Fibroblast of the aortic adventitia (primary cell): ENCODE results near the gene SLC7A4. TPM values are rescaled to one million over a fixed set of nuclear protein-coding genes. Genes with fewer than 3 reads are reported as not detected.

Source experiments
- DNase-seq: peaks from one replicate; pipeline ENCODE4 v3.0.0-alpha.2; 2010; ENCODE audit warnings: low read depth
- H3K4me3 ChIP-seq: 2 replicates; pipeline ENCODE4 v1.5.1; 2011; ENCODE audit warnings: low read depth, mild to moderate bottlenecking, control low read depth, low read length, moderate library complexity
- CTCF ChIP-seq: IDR thresholded peaks from 2 replicates; pipeline ENCODE4 v1.5.1; 2011; ENCODE audit warnings: mild to moderate bottlenecking, low read length, control low read depth, inconsistent platforms; ENCODE audit not compliant: insufficient read depth
- total RNA-seq: library from RNA; depleted of rRNA; stranded (reverse); fragments of >200 nt; gene quantifications from 2 replicates; pipeline ENCODE4 v1.2.3, GENCODE V29; 2012; ENCODE audit warnings: low replicate concordance

Gene SLC7A4
- total RNA-seq, result 0.09 TPM in 1 of 2 replicates, not detected in the other

- TF ChIP-seq CTCF, result no peak
- peak within 1 kb of the TSS; percentile 9 for H3K4me3 ChIP-seq
- DNase-seq, result no peak
Measured at GRCh38 chr22:21032037-21032867, at the start of gene SLC7A4. Gene SLC7A4, minus strand, starts transcription at chr22:21032561. Its CDS starts 749 bp downstream, at chr22:21031812.

- no peak overlapping the region for H3K4me3 ChIP-seq
- TF ChIP-seq CTCF, result no peak
- DNase-seq, result no peak
Measured at GRCh38 chr22:21080435-21081137, 48.2 kb upstream of the SLC7A4 start.

- DNase-seq, result no peak
- no peak overlapping the region for H3K4me3 ChIP-seq
- TF ChIP-seq CTCF, result no peak
Measured at GRCh38 chr22:21079493-21079892, 47.1 kb upstream of the SLC7A4 start.

- TF ChIP-seq CTCF, result no peak
- DNase-seq, result no peak
Measured at GRCh38 chr22:21078916-21079315, 46.6 kb upstream of the SLC7A4 start.

GRCh38 chr22:21077884-21078508 lies 45.6 kb upstream of the SLC7A4 start:
- no peak for TF ChIP-seq CTCF
- H3K4me3 ChIP-seq, result no peak overlapping the region
- no peak for DNase-seq

More at GRCh38 chr22:21078916-21079315, 46.6 kb upstream of the SLC7A4 start:
- H3K4me3 ChIP-seq, result no peak overlapping the region

GRCh38 chr22:21076912-21077625 lies 44.7 kb upstream of the SLC7A4 start:
- DNase-seq, result no peak
- H3K4me3 ChIP-seq, result no peak overlapping the region
- TF ChIP-seq CTCF, result no peak
